NCI-H82 treated with DMSO at 0.1 percent for 48 hours (cell line): ENCODE results near the gene ZNF622.
"Not testable (repeated sequence)": the region's sequence is repeated elsewhere in the genome, so short reads cannot be mapped to it uniquely, and the experiment has no call there.

Experiments
- DNase-seq: peaks from one replicate; lab custom pipeline; 2025; ENCODE audit not compliant: unreplicated experiment; lab: John Stamatoyannopoulos, UW

ZNF622 gene

DNA sequence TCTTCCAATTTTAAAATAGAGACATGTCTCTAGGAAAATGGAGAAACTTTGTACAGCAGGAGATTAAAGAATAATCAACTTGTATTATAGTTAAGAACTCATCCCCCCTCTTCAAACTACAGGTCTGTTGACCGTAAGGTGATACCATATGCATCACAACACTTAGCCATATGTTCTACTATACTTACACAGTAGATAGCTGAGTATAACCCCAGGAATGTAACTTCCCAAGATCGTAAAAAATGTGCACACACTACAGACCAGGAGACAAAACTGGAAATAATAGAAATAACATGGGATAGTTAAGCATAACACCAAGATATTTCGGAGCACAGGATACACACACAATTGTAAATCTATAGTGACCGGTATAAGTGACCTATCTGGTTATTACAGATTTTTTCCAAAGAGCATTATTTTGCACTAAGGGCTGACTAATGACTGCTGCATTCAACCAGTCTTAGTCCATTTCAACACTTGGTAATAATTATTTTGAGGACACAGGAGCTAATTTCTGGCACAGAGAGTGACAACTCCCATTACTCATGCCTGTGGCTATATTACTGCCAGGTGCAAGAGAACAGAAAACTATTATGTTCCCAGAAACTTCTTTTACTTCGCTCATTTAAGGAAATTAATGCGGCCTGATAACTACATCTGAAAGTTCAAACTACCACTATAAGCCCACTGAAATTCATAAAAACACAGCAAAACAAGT, 15.4 kb upstream of the ZNF622 start:
- no peak for DNase-seq

GRCh38 chr5:16480144-16480543, 14.5 kb upstream of the ZNF622 start:
- no peak for DNase-seq

- no peak for DNase-seq
Observed at GRCh38 chr5:16477541-16477940, 11.9 kb upstream of the ZNF622 start.

- DNase-seq: not testable (repeated sequence)
Observed at GRCh38 chr5:16476417-16476816, 10.8 kb upstream of the ZNF622 start.

GRCh38 chr5:16471387-16471786, 5.8 kb upstream of the ZNF622 start:
- no peak for DNase-seq

- no peak for DNase-seq
Observed at GRCh38 chr5:16467363-16468219, 2.0 kb upstream of the ZNF622 start.

DNA sequence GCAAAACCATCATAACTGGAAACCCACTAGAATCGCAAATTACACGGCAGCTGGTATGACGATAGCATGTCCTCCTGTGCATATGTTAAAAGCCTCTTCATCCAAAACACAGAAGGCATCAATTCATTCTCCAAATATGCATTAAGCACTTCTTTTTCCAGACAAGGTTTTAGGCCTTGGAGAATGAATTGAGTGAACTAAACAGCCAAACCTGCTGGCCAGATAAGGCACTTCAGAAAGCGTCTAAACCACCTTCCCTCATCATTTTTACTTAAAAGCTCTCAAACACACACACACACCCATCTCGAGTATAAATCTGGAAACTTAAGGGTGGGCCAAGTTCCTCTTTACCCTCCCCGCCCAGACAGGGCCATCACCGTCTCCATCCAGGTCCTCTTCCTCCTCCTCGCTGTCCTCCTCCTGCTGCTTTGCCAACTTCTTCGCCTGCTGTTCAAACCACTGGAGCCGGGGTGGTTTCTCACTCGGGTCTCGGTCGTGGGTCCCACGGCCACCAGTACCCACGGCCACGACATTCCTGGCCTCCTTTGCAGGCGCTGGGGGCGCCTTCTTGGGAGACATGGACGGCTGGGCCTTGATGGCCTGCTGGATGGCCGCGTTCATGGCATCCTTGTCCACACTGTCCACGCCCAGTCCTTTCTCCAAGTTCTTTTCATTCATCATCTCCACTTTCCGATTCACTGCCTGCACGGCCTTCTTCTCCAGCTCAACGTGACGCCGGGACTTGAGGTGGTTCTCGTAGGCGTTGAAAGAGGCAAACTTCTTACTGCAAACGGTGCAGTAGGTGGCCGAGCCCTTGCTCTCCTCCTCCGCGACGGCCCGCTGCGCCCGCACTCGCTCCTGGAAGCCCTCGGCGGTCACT, 696 bp downstream of the ZNF622 start:
- no peak for DNase-seq

- DNase-seq: peak; percentile 84
Observed at GRCh38 chr5:16464231-16464630, 1.4 kb downstream of the ZNF622 start.

DNA sequence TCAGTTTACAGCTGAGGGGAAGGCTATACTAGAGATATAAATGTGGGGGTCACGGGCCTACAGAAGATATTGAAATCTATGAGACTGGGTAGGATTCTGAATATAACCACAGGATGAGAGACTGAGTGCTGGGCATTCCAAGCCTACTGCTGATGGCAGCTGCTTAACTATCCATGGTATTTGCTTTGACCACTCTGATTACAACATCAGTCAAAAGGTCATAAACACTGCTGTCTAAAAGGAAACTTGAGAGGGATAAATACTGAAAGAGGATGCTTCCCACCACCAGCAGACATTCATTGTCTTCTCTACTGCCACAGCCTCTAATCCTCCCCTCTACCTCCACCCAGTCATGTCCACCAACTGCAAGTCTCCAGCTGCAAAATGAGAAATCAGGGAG, 3.8 kb downstream of the ZNF622 start:
- no peak for DNase-seq

GRCh38 chr5:16461026-16461425, 4.6 kb downstream of the ZNF622 start:
- no peak for DNase-seq

DNA sequence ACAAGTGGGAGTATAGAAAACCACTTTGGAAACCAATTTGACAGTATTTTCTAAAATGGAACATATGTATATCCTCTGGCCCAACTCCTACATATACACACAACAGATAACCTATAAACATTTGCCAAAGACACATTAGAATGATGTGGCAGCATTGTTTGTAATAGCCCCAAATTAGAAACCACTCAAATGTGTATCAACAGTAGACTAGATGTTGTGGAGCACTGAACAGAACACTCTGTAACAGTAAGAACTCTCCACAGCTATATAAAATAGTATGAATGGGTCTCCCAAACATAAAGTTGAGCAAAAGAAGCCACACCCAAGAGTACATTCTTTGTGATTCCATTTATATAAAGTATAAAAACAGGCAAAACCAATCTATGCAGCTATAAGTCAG, 6.1 kb downstream of the ZNF622 start:
- DNase-seq: no peak

DNA sequence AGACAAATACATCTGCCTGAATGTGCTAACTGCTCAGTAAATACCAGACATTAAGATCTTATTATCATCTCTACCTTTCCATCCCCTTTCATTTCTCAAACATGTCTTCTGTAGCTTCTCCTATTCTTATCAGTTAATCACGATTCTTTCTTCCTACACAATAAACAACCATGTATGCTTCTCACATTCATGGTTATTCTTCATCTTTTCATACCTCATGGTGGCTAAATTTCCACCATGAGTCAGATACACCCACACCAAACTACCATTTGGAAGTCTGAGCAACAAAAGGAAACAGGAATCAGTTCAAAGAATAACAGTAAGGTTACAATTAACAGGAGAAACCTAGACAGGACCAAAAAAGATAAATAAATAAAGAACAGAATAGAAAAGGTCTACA, 7.7 kb downstream of the ZNF622 start:
- DNase-seq: no peak

DNA sequence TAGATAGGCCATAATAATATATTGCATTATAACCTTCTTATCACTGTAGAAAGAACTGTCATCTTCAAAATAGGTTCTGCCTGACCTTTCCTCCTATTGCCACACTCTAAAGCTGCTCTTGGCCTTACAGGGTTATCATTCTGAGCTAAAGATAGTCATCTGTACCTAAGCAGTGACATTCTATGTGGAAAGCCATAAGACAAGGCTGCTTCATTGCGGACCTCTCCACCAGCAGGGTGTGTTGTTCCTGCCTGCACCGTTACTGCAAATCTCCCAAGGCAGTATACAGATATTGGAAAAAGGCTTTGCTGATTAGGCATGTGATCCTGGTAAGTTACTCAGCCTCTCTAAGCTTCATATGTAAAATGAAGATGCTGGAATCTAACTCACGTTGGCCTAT, 8.1 kb downstream of the ZNF622 start:
- no peak for DNase-seq

DNA sequence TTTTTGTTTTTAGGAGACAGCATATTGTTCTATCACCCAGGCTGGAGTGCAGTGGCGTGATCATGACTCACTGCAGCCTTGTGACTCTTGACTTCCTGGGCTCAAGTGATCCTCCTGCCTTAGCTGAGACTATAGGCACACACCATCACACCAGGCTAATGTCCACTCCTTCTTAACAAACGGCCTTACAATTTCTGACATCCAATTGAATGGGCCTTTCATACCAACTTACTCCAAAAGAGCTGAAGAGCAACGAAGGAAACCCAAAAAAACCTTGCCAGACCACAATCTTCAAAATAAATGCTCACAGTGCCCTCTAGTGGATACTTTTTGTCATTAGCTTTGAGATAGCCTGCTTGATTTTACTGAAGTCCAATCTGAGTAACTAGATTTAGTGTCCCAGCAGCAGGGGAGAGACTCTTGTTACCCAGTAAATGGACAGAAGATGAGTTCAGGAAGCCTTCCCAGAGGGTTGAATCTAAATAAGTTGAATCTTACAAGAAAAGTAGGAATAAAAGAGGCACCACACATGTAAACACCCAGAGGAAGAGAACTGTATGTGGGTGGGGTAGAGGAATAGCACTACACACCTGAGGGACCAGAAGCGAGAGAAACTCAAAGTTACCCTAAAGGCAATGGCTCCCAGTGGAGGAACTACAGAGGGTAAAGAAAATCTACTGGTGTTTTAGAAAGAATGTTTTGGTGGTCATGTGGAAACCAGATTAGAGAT, 9.3 kb downstream of the ZNF622 start:
- DNase-seq: peak; percentile 36

DNA sequence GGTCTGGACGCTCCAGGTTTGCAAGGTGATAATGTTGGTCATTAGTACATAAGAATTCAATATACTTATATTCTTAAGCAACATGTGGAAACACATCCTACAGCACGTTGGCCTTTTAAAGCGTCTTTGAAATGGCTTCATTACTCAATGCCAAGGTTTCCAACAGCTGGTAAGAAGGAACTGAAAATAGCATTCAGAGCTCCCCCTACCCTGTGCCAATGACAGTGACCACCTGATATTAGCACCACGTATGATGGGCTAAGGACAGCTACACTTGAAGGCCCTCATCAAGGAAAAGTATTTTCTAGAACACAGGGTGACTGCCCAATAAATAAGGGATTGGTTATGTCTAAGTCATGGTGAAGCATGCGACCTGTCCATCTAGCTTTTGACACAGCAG, 9.9 kb downstream of the ZNF622 start:
- no peak for DNase-seq

GRCh38 chr5:16454686-16455085, 10.9 kb downstream of the ZNF622 start:
- no peak for DNase-seq

DNA sequence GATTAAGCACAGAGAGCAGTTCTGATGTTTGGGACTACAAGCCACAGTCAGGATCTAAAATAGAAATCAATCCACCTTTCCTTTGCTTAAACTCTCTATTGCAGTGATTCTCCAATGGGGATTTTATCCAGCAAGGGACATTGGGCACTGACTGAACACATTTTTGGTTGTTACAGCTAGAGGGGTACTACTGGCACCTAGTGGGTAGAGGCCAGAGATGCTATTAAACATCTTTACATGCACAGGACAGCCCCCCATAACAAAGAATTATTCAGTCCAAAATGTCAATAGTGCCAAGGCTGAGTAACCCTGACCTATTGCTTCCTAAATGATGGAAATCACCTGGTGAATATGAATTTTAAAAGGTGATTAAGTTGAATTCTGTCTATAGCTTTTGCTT, 12.0 kb downstream of the ZNF622 start:
- DNase-seq: no peak

DNA sequence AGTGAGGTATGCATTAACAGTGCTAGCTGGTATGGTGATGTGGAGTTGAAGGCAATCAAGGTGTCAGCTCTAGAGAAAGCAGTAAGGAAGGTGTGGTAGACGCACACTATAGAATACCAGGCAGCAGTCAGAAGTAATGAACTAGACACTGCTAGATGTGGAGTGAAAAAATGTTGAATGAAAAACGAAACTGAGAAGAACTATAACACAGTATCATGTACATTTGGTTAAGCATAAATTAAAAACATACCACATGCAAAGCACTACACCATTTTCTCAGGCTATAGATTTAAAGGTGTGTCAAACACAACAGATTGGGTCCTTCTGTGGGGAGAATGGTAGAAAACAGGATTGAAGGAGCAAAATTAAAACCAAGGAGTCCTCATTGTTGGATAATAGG, 15.4 kb downstream of the ZNF622 start:
- no peak for DNase-seq

DNA sequence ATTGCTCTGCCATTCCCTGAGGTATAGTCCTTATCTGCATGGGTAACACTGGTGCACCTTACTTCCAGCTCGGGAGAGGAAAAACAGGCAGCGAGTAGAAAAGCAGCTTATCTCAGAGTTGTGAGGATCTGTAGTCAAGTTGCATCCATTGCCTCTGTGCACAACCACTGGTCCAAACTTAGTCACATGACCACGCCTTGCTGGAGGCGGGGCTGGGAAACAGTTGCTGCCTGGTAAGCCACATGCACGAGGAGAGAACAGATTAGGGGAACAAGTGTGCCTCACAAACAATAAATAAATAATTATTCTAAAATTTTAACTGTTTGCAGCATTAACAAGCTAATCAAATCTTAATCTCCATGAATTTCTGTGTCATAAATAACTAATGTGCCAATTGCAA, 18.6 kb downstream of the ZNF622 start:
- DNase-seq: peak; percentile 44

DNA sequence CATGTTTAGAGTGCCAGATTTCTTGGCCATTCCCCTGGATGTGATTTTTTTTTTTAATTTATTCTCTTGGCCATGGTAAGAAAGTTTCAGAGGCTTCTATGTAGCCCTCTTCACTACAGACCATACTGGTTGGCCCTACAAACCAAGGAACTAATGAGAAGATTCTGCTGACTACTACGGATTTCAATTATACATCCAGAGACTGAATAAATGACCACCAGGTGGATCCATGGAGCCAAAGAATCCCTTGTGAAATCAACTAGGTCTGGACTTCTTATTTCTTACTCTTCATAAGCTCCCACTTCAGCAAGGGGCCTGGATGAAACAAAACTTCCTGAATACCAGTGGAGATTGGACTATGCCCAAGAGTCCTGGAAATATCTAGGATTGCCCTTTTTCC, 27.6 kb downstream of the ZNF622 start:
- no peak for DNase-seq
